Activated T-helper 17 cell treated with anti-CD3 and anti-CD28 coated beads, Interleukin-2, amount 50 U/mL, for 72 hours (primary cell): Measurements from ENCODE around the gene KCNK3. TPM values are rescaled to one million over a fixed set of nuclear protein-coding genes. Genes with fewer than 3 reads are reported as not detected.
"Not testable (repeated sequence)": the region's sequence is repeated elsewhere in the genome, so short reads cannot be mapped to it uniquely, and the experiment has no call there.

Experiments used
- ATAC-seq: fragments of 150-1000 bp; cut with Tn5 transposase; replicated peaks from 2 replicates; pipeline ENCODE4 v1.10.0; 2021; ENCODE audit warnings: mild to moderate bottlenecking, moderate library complexity
- H3K27ac Mint-ChIP-seq: one replicate; pipeline ENCODE4 v1.8.0; 2022; ENCODE audit warnings: mixed read lengths
- H3K27me3 Mint-ChIP-seq: one replicate; pipeline ENCODE4 v1.8.0; 2022; ENCODE audit warnings: mixed read lengths
- H3K36me3 Mint-ChIP-seq: one replicate; pipeline ENCODE4 v1.8.0; 2022; ENCODE audit warnings: low read depth, mild to moderate bottlenecking, mixed read lengths
- H3K4me1 Mint-ChIP-seq: one replicate; pipeline ENCODE4 v1.8.0; 2022; ENCODE audit warnings: mixed read lengths
- H3K4me3 Mint-ChIP-seq: one replicate; pipeline ENCODE4 v1.8.0; 2022; ENCODE audit warnings: mild to moderate bottlenecking, mixed read lengths
- H3K9me3 Mint-ChIP-seq: one replicate; pipeline ENCODE4 v1.8.0; 2022; ENCODE audit warnings: mixed read lengths
- total RNA-seq, 2 donors: library from RNA; stranded (reverse); gene quantifications; one replicate each; pipeline ENCODE4 v1.2.3, GENCODE V29; 2022

KCNK3 gene
- total RNA-seq, 2 donors from 2014 or later: not detected

- not testable (repeated sequence) for H3K27ac Mint-ChIP-seq, H3K4me1 Mint-ChIP-seq, H3K4me3 Mint-ChIP-seq, ATAC-seq, H3K36me3 Mint-ChIP-seq, H3K27me3 Mint-ChIP-seq, H3K9me3 Mint-ChIP-seq
Measured at GRCh38 chr2:26750467-26750866, 57.9 kb downstream of the KCNK3 start.

DNA sequence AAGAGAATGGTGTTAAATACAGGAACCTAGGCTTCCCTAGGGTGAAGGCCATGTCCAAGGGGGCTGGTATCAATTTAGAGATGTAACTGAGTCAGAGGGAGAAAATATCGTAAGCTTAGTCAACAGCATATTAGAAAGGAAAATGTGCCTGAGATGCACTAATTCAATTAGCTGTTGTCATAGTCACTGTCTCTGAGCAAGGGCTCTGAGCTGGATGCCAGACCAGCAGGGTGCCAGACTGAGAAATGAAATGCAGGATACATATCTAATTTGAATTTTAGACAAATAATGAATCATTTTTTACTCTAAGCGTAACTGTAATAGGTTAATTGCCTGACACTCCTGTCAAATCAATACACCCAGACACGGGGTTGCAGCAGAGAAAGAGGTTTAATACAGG lies 60.1 kb downstream of the KCNK3 start:
- H3K27ac Mint-ChIP-seq: no peak overlapping the region
- no peaks in the 10 kb centered on the region for H3K9me3 Mint-ChIP-seq
- H3K27me3 Mint-ChIP-seq: peaks cover 4% of the 10 kb centered on the region
- H3K4me1 Mint-ChIP-seq: no peaks in the 10 kb centered on the region
- H3K36me3 Mint-ChIP-seq: no peaks in the 10 kb centered on the region
- no peak overlapping the region for H3K4me3 Mint-ChIP-seq
- no peak for ATAC-seq

GRCh38 chr2:26754539-26754938 lies 62.0 kb downstream of the KCNK3 start:
- Mint-ChIP-seq H3K9me3 (no peaks in the 10 kb centered on the region), H3K27ac (no peak overlapping the region), H3K27me3 (peaks cover 4% of the 10 kb centered on the region), H3K4me1 (peaks cover 5% of the 10 kb centered on the region), H3K36me3 (no peaks in the 10 kb centered on the region), H3K4me3 (no peak overlapping the region)
- no peak for ATAC-seq

- H3K27ac Mint-ChIP-seq: no peak overlapping the region
- peaks cover 4% of the 10 kb centered on the region for H3K27me3 Mint-ChIP-seq
- no peak overlapping the region for H3K4me3 Mint-ChIP-seq
- H3K9me3 Mint-ChIP-seq: no peaks in the 10 kb centered on the region
- H3K4me1 Mint-ChIP-seq: peaks cover 5% of the 10 kb centered on the region
- no peaks in the 10 kb centered on the region for H3K36me3 Mint-ChIP-seq
- no peak for ATAC-seq
Measured at GRCh38 chr2:26754972-26755670, 62.6 kb downstream of the KCNK3 start.

DNA sequence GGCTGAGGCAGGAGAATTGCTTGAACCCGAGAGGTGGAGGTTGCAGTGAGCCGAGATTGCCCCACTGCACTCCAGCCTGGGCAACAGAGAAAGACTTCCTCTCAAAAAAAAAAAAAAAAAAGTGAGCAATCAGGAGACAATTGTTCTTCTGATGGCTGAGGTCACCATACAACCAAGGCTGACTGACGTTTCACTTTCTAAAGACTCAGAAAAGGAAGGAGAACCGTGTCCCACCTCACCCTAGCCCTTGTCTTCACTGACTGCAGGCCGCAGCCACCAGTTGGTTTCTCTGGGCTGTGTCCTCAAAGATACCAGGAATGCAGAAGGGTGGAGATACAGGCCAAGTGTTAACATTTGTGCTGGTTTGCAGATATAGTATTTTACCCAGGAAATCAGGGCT lies 63.8 kb downstream of the KCNK3 start:
- no peak overlapping the region for H3K27ac Mint-ChIP-seq
- ATAC-seq: no peak
- peaks cover 5% of the 10 kb centered on the region for H3K4me1 Mint-ChIP-seq
- H3K27me3 Mint-ChIP-seq: peaks cover 1% of the 10 kb centered on the region
- H3K4me3 Mint-ChIP-seq: no peak overlapping the region
- no peaks in the 10 kb centered on the region for H3K36me3 Mint-ChIP-seq
- H3K9me3 Mint-ChIP-seq: no peaks in the 10 kb centered on the region

DNA sequence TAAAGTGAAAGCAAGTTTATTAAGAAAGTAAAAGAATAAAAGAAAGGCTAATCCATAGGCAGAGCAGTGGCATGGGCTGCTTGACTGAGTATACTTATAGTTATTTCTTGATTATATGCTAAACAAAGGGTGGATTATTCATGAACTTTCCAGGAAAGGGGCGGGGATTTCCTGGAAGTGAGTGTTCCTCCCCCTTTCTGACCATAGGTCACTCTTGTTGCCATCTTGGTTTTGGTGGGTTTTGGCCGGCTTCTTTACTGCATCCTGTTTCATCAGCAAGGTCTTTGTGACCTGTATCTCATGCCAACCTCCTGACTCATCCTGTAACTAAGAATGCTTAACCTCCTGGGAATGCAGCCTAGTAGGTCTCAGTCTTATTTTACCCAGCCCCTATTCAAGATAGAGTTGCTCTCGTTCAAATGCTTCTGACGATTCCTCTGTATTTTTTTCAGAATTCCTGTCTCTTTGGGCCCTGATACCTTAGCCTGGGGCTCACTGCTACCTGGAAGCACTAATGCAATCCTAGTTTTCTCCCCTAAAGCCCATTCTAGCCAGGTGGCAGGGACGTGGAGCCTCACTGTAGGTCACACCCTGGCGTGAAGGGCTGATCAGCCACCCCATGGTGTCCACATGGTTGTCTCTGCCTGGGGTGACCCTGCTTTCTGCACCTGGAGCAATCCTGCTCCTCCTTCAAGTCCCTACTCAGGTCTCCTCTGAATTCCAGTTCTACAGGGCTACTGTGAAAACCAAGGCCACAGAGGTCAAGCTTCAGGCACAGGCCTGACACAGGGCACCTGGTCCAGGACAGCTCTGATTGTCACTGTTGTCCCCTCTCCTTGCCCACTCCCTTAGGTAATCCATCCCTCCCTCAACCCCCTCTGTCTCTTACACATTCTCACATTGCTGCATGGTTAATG lies 65.6 kb downstream of the KCNK3 start:
- Mint-ChIP-seq H3K9me3 (no peaks in the 10 kb centered on the region), H3K36me3 (no peaks in the 10 kb centered on the region), H3K27me3 (no peaks in the 10 kb centered on the region), H3K4me1 (peaks cover 5% of the 10 kb centered on the region), H3K4me3 (no peak overlapping the region), H3K27ac (peak overlapping the region; percentile 68)
- ATAC-seq: peak; percentile 86

DNA sequence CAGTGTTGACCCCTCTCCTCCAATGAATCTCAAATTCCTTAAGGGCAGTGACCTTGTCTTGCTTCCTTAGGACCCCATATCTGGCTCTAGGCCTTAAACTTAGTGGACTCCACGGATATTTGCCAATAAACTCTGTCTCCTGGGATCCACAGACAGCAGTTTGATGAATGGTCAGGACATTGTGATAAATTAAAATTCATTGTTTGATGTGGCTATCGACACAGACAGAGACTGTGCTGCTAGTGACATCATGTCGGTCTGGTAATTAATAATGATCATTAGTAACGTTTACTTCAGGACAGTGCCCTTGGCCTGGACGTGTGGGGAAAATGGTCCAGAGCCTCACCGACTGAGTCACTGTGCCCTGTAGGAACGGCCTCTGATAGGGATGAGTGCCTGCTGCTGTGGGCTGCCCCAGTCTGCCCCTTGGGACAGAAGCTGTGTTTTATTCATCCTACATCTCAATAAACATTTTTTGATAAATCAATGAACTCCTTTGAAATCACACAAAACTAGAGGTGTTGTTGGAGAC lies 66.3 kb downstream of the KCNK3 start:
- Mint-ChIP-seq H3K27me3 (no peaks in the 10 kb centered on the region), H3K4me3 (no peak overlapping the region), H3K36me3 (no peaks in the 10 kb centered on the region), H3K9me3 (no peaks in the 10 kb centered on the region), H3K27ac (no peak overlapping the region), H3K4me1 (peaks cover 5% of the 10 kb centered on the region)
- ATAC-seq: no peak

GRCh38 chr2:26759845-26760244 lies 67.3 kb downstream of the KCNK3 start:
- H3K36me3 Mint-ChIP-seq: peaks cover 4% of the 10 kb centered on the region
- no peak for ATAC-seq
- H3K27ac Mint-ChIP-seq: no peak overlapping the region
- H3K4me3 Mint-ChIP-seq: no peak overlapping the region
- no peaks in the 10 kb centered on the region for H3K27me3 Mint-ChIP-seq
- peaks cover 9% of the 10 kb centered on the region for H3K4me1 Mint-ChIP-seq
- no peaks in the 10 kb centered on the region for H3K9me3 Mint-ChIP-seq

GRCh38 chr2:26760991-26761390 lies 68.5 kb downstream of the KCNK3 start:
- not testable (repeated sequence) for H3K4me3 Mint-ChIP-seq, ATAC-seq, H3K9me3 Mint-ChIP-seq, H3K27me3 Mint-ChIP-seq, H3K36me3 Mint-ChIP-seq, H3K27ac Mint-ChIP-seq
- H3K4me1 Mint-ChIP-seq: peaks cover 13% of the 10 kb centered on the region

DNA sequence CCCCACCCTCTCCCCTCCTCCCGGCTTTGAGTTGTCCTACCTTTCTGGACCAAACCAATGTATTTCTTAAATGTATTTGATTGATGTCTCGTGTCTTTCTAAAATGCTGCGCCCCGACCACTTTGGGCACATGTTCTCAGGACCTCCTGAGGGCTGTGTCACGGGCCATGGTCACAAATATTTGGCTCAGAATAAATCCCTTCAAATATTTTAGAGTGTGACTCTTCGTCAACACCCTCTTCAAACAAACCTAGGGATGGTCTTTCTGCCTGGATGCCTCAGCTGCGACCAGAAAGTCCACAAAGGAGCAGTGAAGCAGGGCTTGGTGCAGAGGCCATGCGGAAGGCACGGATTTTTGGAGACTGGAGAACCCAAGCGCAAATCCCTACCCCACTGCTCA lies 70.5 kb downstream of the KCNK3 start:
- Mint-ChIP-seq H3K27me3 (no peaks in the 10 kb centered on the region), H3K4me3 (peak overlapping the region; percentile 97), H3K27ac (peak overlapping the region; percentile 98), H3K4me1 (peaks cover 17% of the 10 kb centered on the region), H3K36me3 (peaks cover 7% of the 10 kb centered on the region), H3K9me3 (no peaks in the 10 kb centered on the region)
- no peak for ATAC-seq

DNA sequence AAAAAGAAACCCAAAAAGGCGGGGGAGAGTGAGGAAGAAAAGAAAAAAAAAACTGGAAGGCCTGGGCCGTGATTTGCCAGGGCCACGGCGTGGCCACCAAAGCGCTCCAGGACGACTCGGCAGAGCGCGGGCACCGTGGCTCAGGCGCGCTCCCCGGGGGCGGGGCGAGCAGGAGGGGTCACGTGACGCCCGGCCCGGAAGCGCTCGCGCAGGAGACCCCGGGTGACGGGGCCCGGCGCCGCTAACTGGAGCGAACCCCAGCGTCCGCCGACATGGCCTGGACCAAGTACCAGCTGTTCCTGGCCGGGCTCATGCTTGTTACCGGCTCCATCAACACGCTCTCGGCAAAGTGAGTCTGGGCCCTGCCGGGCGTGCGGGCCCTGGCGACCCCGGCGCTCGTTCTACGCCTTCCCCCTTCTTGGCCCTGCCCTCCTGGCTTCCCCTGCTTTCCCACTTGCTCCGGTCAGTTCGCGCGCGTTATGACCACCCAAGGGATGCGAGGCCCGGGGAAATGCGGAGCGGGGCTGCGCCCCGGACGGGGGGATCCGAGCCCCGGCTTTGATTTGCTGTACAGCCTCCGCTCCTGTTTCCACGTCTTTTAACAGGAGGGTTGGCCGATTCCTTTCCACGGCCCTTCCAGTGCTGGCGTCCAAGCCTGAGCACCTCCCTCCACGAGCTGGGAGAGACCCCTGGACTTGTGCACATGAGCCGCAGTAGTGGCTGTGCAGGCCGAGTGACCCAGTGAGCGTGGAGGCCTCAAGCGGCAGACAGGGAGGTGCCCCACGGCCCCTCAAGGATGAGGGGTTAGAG lies 71.8 kb downstream of the KCNK3 start, which contains the start of gene SLC35F6:
TSS of gene SLC35F6 (plus strand) at position 207 of the 810 bp plus-strand sequence. CDS start at position 273, 66 bp downstream.
- Mint-ChIP-seq H3K9me3 (no peaks in the 10 kb centered on the region), H3K27ac (peak within 1 kb of the TSS; percentile 98), H3K4me1 (peaks cover 20% of the 10 kb centered on the region), H3K36me3 (peaks cover 7% of the 10 kb centered on the region), H3K27me3 (no peaks in the 10 kb centered on the region), H3K4me3 (peak within 1 kb of the TSS; percentile 97)
- ATAC-seq: peak; percentile 94

- H3K27me3 Mint-ChIP-seq: no peaks in the 10 kb centered on the region
- peaks cover 7% of the 10 kb centered on the region for H3K36me3 Mint-ChIP-seq
- no peaks in the 10 kb centered on the region for H3K9me3 Mint-ChIP-seq
- H3K4me3 Mint-ChIP-seq: peak overlapping the region; percentile 97
- H3K27ac Mint-ChIP-seq: peak overlapping the region; percentile 98
- H3K4me1 Mint-ChIP-seq: peaks cover 24% of the 10 kb centered on the region
- ATAC-seq: no peak
Measured at GRCh38 chr2:26764906-26765305, 72.4 kb downstream of the KCNK3 start.

DNA sequence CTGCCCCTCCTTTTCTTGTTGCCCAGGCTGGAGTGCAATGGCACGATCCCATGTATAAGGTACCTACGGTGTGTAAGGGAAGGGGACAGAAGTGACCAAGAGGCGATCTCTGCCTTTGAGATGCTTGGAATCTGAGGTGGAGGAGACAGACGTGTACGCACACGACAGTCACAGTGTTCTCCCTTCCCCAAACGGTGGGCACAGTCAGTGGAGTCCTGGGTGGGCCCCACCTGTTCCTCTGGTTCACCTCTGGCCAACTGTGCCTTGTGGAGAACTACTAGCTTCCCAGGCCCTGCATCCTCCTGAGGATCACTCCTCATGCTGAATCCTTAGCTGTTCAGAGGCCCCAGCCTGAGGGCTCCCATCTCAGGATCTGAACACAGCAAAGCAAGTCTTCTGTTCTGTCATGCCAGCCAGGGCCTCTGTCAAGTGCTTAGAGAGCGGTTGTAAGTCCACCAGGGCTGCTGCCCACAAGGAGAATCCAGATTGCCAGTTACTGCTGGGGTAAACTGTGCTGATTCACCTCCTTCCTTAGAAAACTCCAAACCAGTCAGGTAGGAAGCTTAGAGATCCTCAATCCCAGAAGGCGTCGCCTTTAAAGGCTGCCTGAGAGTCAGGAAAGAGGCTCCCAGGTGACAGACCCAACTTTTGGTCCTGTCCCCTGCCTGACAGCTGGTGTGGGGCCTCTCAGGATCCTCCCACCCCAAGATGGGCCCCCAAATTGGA lies 73.1 kb downstream of the KCNK3 start:
- no peaks in the 10 kb centered on the region for H3K9me3 Mint-ChIP-seq
- peak overlapping the region; percentile 98 for H3K27ac Mint-ChIP-seq
- H3K36me3 Mint-ChIP-seq: peaks cover 7% of the 10 kb centered on the region
- peak overlapping the region; percentile 97 for H3K4me3 Mint-ChIP-seq
- H3K27me3 Mint-ChIP-seq: no peaks in the 10 kb centered on the region
- H3K4me1 Mint-ChIP-seq: peaks cover 24% of the 10 kb centered on the region
- no peak for ATAC-seq
